Neuron (in vitro differentiated cells): ENCODE results near the gene KANSL3.

ENCODE experiments used
- H2AFZ ChIP-seq: one replicate; pipeline ENCODE4 v1.6.1; 2013; ENCODE audit warnings: low read depth, mild to moderate bottlenecking, inconsistent platforms, low read length, moderate library complexity
- H3K27me3 ChIP-seq: one replicate; pipeline ENCODE4 v1.6.1; 2013; ENCODE audit warnings: low read length; ENCODE audit not compliant: insufficient read depth
- H3K36me3 ChIP-seq: one replicate; pipeline ENCODE4 v1.6.1; 2013; ENCODE audit warnings: low read length; ENCODE audit not compliant: insufficient read depth
- H3K4me1 ChIP-seq: one replicate; pipeline ENCODE4 v1.6.1; 2013; ENCODE audit warnings: low read length; ENCODE audit not compliant: insufficient read depth
- H3K4me3 ChIP-seq: 2 replicates; pipeline ENCODE4 v1.5.1; 2013; ENCODE audit warnings: mild to moderate bottlenecking, low read length, moderate library complexity
- H3K9me3 ChIP-seq: one replicate; pipeline ENCODE4 v1.6.1; 2013; ENCODE audit warnings: low read length

Gene KANSL3

DNA sequence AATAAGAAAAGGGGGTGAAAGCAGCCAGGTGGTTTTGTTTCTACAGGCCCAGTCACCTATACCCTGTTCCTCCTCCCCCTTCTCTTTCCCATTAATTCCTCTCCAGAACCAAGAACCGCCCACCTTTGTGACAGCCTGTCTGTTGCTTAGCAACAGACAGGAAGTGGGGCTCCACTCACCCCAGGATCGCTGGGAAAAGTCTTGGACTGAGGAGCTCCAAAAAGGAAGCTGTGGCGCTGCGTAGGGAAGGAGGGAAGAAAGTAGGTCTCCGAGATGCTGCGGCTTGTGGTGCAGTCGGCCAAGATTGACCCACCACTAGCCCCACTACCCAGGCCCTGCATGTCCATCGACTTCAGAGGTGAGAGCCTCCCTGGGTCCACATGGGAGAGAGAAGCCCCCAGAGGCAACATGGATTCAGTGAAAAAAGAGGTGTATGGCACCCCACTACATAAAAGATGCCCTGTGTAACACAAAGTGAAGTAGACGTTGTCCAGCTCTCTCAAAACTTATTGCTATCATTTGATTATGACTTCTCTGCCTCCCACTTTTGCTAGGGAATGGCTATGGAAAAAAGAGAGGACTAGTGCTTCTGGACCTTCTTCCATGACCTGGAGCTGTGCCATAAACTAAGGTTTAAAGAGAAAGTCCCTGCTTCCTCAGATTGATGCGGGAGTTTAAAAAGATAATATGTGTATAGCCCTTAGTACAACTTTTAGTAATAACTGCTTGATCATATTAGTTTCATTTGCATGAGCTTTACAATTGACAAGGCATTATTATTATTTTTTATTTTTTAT lies 4.7 kb upstream of the KANSL3 start, which contains the start of gene FER1L5:
TSS of gene FER1L5 (plus strand) at position 201 of the 797 bp plus-strand sequence. CDS start at position 274, 73 bp downstream.
- H3K36me3 ChIP-seq = no peaks in the 10 kb centered on the region
- H2AFZ ChIP-seq = peak within 1 kb of the TSS; percentile 48
- peak within 1 kb of the TSS; percentile 32 for H3K4me3 ChIP-seq
- peaks cover 11% of the 10 kb centered on the region for H3K4me1 ChIP-seq
- no peaks in the 10 kb centered on the region for H3K9me3 ChIP-seq
- H3K27me3 ChIP-seq = no peaks in the 10 kb centered on the region

DNA sequence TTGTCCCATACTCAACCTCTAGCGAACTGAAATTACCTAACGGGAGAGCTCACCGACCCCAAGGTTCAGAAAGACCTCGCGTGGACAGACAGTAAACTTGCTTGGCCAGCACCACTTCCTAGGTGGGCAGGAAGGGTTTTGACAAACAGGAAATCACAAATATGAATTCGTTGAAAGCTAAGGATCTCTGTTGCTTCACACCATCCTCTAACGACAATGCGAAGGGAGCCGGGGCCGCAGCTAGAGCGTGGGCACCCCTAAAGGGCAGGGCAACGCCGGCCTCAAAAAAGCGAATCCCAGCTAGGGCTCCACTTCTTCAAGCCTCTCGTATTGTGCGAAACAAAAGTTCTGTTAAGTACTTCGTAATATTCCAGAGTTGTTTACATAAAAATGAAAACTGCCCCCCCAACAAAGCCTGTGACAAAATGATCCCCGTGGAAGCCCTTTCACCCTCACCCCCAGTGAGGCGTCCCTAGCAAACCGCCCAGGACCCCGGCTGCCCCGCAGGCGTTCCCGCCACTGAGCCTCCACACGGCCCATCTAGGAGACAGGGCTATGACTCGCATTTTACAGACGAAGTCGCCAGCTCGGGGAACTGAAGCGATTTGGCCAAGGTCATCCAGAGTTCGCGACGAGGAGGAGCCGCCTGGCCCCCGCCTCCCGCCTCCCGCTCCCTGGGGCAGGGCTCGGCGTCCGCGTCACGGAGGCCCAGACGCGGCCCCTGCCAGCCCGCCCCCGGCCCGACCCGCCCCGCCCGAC lies 548 bp downstream of the KANSL3 start:
- peak overlapping the region; percentile 96 for H3K4me3 ChIP-seq
- H3K9me3 ChIP-seq = no peaks in the 10 kb centered on the region
- H3K27me3 ChIP-seq = no peaks in the 10 kb centered on the region
- peaks cover 18% of the 10 kb centered on the region for H3K36me3 ChIP-seq
- peak overlapping the region; percentile 4 for H2AFZ ChIP-seq
- H3K4me1 ChIP-seq = peaks cover 26% of the 10 kb centered on the region

DNA sequence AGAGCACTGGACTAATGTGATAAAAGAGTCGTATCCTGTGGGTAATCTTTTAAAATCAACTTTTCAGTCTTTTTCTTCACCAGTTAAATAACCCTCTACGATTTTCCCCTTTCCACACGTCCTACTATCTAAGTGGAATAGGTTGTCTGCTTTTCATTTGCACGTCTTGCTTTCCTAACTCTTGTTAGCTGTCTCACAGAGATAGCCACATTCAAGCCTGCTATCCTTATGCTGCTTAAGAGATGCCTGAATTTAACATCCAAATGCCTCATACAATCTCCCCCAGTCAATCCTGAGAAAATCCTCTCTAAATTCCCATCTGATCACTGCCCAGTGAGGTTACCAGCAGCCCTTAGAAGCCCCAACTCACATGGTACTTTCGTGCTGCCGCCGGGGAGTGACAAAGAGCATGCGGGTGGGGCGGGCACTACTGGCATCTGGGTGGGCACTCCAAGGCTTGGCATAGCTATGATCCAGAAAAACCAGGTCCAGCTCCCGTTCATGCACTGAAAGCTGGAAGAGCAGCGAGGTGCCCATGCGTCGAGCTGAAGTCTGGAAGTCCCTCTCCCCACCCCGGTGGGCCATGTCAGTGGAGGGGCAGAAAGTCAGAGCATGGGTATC lies 1.5 kb downstream of the KANSL3 start:
- Histone ChIP-seq H3K4me1 (peaks cover 19% of the 10 kb centered on the region), H3K36me3 (peaks cover 26% of the 10 kb centered on the region), H3K9me3 (no peaks in the 10 kb centered on the region), H3K27me3 (no peaks in the 10 kb centered on the region), H3K4me3 (peak overlapping the region; percentile 96), H2AFZ (no peak overlapping the region)

DNA sequence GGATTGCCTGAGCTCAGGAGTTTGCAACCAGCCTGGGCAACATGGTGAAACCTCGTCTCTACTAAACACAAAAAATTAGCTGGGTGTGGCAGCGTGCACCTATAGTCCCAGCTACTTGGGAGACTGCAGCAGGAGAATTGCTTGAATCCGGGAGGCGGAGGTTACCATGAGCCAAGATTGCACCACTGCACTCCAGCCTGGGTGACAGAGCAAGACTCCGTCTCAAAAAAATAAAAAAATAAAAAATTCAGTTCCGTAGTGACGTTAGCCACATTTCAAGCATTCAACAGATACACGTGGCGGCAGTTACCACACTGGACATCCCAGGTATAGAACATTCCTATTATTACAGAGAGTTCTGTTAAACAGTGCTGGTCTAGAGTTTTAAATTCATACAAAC lies 4.5 kb downstream of the KANSL3 start:
- Histone ChIP-seq H3K36me3 (peaks cover 52% of the 10 kb centered on the region), H3K9me3 (peaks cover 3% of the 10 kb centered on the region), H2AFZ (no peak overlapping the region), H3K4me3 (no peak overlapping the region), H3K27me3 (no peaks in the 10 kb centered on the region), H3K4me1 (peaks cover 19% of the 10 kb centered on the region)

DNA sequence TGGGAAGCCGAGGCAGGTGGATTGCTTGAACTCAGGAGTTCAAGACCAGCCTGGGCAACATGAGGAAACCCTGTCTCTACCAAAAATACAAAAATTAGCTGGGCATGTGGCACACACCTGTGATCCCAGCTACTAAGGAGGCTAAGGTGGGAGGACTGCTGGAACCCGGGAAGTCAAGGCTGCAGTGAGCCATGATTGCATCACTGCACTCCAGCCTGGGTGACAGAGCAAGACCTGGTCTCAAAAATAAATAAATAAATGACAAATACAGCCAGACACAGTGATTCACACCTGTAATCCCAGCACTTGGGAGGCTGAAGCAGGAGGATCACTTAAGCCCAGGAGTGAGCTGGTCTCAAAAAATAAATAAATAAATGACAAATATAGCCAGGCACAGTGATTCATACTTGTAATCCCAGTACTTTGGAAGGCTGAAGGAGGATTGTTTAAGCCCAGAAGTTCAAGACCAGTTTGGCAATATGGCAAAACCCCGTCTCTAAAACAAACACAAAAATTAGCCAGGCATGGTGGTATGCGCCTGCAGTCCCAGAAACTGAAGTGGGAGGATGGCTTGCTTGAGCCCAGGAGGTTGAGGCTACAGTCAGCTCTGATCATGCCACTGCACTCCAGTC lies 6.2 kb downstream of the KANSL3 start:
- Histone ChIP-seq H3K9me3 (peaks cover 3% of the 10 kb centered on the region), H3K27me3 (no peaks in the 10 kb centered on the region), H3K36me3 (peaks cover 65% of the 10 kb centered on the region), H3K4me3 (no peak overlapping the region), H2AFZ (no peak overlapping the region), H3K4me1 (peaks cover 11% of the 10 kb centered on the region)

DNA sequence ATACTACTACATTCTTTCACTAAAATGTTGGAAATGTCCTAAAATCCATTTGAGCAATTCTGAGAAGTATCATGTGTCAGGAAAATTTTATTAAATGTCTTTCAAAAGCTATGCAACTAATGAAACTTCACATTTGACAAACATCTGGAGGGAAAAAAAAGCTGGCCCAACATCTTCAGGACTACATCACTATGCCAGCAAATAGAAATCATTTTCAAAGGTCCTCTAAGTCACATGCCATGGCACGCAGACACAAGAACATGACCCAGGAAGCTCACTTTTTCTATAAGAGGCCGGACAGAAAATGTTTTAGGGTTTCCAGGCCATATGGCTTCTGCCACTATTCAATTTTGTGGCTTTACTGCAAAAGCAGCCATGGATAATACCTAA lies 11.6 kb downstream of the KANSL3 start:
- peaks cover 17% of the 10 kb centered on the region for H3K4me1 ChIP-seq
- peaks cover 41% of the 10 kb centered on the region for H3K36me3 ChIP-seq
- H3K4me3 ChIP-seq = no peak overlapping the region
- no peaks in the 10 kb centered on the region for H3K27me3 ChIP-seq
- peaks cover 3% of the 10 kb centered on the region for H3K9me3 ChIP-seq
- H2AFZ ChIP-seq = no peak overlapping the region

DNA sequence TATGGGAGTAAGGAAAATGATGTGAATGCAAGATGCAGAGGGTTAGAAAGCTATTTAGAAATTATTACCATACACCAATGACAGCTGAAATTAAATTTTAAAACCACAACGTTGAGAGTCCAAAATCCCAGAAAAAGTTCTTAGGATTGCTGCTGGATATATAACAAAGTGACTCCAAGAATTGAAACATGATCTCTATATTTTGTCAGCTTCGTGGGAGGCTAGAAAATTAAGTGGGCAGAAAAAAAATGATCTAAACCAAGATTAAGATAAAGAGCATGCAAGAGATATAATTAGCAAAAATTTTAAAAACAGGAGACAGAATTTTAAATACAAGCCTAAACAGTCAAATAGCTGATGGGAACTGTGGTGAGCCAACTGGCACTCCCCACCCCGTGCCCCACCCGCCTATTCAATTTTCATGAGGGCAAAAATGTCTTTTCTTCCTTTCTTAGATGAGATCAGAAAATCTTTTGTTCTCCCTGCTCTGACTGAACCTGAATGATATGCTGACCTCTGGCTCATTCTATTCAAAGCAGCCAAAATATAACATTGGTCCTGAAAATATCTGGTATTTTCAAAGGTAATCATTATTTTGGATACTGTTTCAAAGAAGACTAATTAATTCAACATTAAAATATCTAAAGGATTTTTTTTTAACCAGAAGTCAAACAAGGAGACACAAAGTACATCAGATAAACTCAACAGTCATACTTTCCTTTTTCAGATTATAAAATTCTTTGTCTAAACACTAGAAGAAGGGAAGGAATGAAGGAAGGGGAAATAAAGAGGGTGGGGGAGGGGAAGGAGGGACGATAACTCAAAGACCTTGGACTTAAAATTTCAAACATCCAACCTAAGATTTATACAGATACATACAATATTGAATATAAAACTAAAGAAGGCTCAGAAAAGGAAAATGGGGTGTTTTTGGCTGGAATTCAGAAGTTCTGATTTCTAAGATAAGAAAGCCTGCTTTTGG lies 12.2 kb downstream of the KANSL3 start:
- peaks cover 17% of the 10 kb centered on the region for H3K4me1 ChIP-seq
- peaks cover 34% of the 10 kb centered on the region for H3K36me3 ChIP-seq
- H2AFZ ChIP-seq = no peak overlapping the region
- no peaks in the 10 kb centered on the region for H3K27me3 ChIP-seq
- no peak overlapping the region for H3K4me3 ChIP-seq
- no peaks in the 10 kb centered on the region for H3K9me3 ChIP-seq

DNA sequence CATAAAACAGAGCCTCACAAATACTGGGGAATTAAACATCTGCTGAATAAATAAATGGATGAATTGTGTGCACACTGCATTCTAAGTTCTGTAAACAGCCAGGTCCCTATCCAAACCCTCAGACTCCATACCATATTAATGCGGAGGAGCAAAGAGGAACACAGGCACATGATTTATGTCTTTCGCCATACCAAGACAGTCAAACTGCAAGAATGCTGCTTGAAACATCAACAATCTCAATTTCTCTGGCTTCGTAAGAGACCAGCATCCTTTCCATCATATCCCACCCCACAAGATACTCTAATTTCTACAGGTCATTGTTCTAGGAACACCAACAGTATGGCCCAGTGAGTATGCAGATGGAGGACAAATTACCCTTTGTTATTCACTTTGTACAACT lies 15.0 kb downstream of the KANSL3 start:
- Histone ChIP-seq H2AFZ (no peak overlapping the region), H3K27me3 (no peaks in the 10 kb centered on the region), H3K4me3 (no peak overlapping the region), H3K9me3 (no peaks in the 10 kb centered on the region), H3K36me3 (peaks cover 34% of the 10 kb centered on the region), H3K4me1 (peaks cover 17% of the 10 kb centered on the region)

DNA sequence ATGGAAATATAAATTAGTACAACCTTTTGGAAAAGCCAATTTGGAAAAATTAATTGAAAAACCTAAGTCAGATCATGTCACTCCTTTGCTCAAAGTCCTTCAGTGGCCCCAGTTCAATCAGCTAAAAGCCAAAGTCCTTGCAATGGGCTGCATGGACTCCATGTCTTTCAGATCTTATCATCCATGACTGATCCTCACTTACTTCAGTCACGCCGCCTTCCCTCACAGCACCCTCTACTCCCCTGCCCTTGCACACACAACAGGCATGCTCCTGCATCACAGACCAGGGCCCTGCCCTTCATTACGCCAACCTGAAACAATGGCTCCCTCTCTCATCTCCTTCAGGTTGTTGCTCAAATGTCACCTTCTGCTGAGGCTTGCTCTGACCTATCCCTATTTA lies 15.6 kb downstream of the KANSL3 start:
- Histone ChIP-seq H3K9me3 (no peaks in the 10 kb centered on the region), H2AFZ (no peak overlapping the region), H3K4me3 (no peak overlapping the region), H3K36me3 (peaks cover 33% of the 10 kb centered on the region), H3K27me3 (no peaks in the 10 kb centered on the region), H3K4me1 (peaks cover 17% of the 10 kb centered on the region)

DNA sequence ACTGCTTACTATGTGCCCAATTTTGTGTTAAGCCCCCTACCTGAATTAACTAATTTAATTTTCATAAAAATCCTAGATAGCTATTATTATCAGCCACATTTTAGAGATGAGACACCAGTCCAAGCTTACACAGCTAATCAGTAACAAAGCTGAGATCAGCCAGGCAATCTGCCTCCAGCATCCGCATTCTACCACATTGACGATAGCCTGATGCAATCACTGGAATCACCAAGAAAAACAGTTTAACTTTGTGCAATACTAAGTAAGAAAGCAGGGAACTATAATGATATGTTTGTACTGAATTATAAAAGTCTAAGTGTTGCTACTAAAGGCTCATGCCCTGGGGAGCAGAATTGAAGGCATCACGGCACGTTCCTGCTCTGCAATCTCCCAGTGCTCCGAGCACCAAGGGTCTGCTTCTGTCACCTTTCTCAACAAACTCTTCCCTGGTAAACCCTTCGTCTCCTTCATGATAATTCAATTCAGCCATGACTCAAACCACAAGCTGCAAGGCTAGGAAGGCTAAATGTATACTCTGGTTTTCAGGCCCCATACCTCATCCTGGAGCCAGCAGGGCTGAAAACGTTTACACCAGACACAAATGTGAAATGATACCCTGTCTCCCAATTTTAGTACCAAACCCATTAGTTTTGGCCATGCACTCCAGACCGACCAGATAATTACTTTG lies 19.4 kb downstream of the KANSL3 start:
- peaks cover 50% of the 10 kb centered on the region for H3K36me3 ChIP-seq
- H3K9me3 ChIP-seq = no peaks in the 10 kb centered on the region
- H3K4me3 ChIP-seq = no peak overlapping the region
- H3K4me1 ChIP-seq = no peaks in the 10 kb centered on the region
- no peak overlapping the region for H2AFZ ChIP-seq
- H3K27me3 ChIP-seq = no peaks in the 10 kb centered on the region

DNA sequence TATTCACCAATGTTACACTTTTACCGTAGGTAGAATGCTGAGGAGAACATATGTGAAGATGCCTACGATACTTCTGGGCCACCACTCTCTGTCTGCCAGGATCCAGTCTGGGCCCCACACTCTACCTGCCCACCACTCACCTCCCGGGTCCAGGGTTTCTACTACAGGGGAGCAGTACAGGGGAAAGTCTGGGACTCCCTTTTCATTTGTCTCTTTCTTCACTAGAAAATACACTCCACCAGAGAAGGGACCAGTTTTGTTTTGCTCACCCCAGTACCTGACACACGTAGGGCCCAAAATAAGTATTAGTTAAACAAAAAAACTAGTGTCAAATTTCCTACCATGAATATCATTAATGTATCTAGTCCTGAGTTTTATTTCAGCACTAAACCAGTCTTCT lies 21.1 kb downstream of the KANSL3 start:
- Histone ChIP-seq H3K36me3 (peaks cover 66% of the 10 kb centered on the region), H3K4me3 (no peak overlapping the region), H3K27me3 (no peaks in the 10 kb centered on the region), H3K4me1 (no peaks in the 10 kb centered on the region), H2AFZ (no peak overlapping the region), H3K9me3 (no peaks in the 10 kb centered on the region)
